ENCODE measurements around the gene KCTD3. TPM values are rescaled to one million over a fixed set of nuclear protein-coding genes. Genes with fewer than 3 reads are reported as not detected.

Gene KCTD3
- total RNA-seq, 1 donor from 2014 or later = 46.3 TPM

DNA sequence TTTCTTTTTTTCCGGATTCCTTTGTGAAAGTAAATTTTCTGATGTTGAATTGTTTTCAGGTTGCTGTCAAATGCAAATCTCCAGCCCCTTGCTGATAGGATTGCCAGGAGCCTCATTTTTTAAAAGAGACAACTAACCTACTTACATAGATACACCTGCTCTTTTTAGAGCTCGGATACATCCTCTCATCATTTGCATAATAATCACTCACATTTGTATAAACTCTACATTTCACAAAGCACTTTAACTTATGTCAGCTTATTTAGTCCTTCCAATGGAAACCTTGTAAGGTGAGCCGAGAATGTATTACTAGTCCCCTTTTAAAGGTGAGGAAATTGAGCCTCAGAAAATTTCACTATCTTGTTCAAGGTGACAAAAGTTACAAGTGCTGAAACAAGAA lies 84.8 kb downstream of the KCTD3 start:
- DNase-seq = no peak
- Mint-ChIP-seq H3K4me1 (ENCODE audit: low read depth, unreplicated experiment) (no peaks in the 10 kb centered on the region), H3K9me3 (ENCODE audit: unreplicated experiment) (no peaks in the 10 kb centered on the region), H3K27ac (ENCODE audit: unreplicated experiment) (no peak overlapping the region), H3K36me3 (ENCODE audit: unreplicated experiment) (no peaks in the 10 kb centered on the region), H3K4me3 (ENCODE audit: unreplicated experiment) (no peak overlapping the region), H3K27me3 (ENCODE audit: unreplicated experiment) (no peaks in the 10 kb centered on the region)
- no peak for TF ChIP-seq CTCF (IDR thresholded peaks at IDR 0.05; ENCODE audit: partially characterized antibody, unreplicated experiment)

DNA sequence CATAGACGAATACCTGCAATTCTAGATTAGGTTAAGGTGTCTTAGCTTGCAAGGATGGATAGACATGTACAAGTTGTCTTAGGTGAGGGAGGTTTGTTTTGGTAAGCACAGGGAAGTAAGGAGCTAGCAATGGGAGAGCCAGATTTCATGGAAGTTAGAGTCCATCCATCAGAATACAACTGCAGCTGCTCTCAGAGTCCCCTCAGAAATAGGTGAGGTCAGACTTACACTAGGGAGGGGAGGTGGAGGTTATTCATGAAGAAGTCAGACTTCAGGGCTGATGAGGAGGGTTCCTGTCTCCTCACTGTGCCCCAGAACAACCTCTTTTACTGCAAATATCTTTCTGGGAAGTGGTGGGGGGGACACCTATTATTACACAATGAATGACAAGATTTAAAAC lies 85.3 kb downstream of the KCTD3 start:
- Mint-ChIP-seq H3K4me1 (ENCODE audit: low read depth, unreplicated experiment) (no peaks in the 10 kb centered on the region), H3K4me3 (ENCODE audit: unreplicated experiment) (no peak overlapping the region), H3K27ac (ENCODE audit: unreplicated experiment) (no peak overlapping the region), H3K27me3 (ENCODE audit: unreplicated experiment) (no peaks in the 10 kb centered on the region), H3K9me3 (ENCODE audit: unreplicated experiment) (no peaks in the 10 kb centered on the region), H3K36me3 (ENCODE audit: unreplicated experiment) (no peaks in the 10 kb centered on the region)
- no peak for DNase-seq
- TF ChIP-seq CTCF (IDR thresholded peaks at IDR 0.05; ENCODE audit: partially characterized antibody, unreplicated experiment) = no peak

DNA sequence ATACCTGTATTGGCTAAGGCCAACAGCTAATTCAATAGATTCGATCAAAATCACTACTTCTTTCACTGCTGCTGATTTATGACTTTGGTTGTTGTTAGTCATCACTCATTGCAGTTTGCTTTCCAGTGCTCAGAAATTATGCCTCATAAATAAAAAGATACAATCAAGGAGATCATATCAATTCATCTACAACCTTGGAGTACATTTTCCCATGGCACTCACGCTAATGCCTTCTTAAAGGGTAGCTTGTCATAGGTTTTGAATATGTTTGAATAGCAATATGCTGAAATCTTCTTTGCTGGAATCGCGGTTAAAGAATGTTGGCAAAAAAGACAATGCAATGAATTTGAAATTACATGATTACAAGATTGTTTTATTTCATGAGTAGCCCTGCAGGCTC lies 89.9 kb downstream of the KCTD3 start:
- Mint-ChIP-seq H3K9me3 (ENCODE audit: unreplicated experiment) (no peaks in the 10 kb centered on the region), H3K4me1 (ENCODE audit: low read depth, unreplicated experiment) (peaks cover 5% of the 10 kb centered on the region), H3K36me3 (ENCODE audit: unreplicated experiment) (no peaks in the 10 kb centered on the region), H3K4me3 (ENCODE audit: unreplicated experiment) (no peak overlapping the region), H3K27ac (ENCODE audit: unreplicated experiment) (no peak overlapping the region), H3K27me3 (ENCODE audit: unreplicated experiment) (no peaks in the 10 kb centered on the region)
- DNase-seq = no peak
- no peak for TF ChIP-seq CTCF (IDR thresholded peaks at IDR 0.05; ENCODE audit: partially characterized antibody, unreplicated experiment)

- Mint-ChIP-seq H3K9me3 (ENCODE audit: unreplicated experiment) (no peaks in the 10 kb centered on the region), H3K27me3 (ENCODE audit: unreplicated experiment) (no peaks in the 10 kb centered on the region), H3K4me3 (ENCODE audit: unreplicated experiment) (no peak overlapping the region), H3K4me1 (ENCODE audit: low read depth, unreplicated experiment) (peaks cover 6% of the 10 kb centered on the region), H3K36me3 (ENCODE audit: unreplicated experiment) (no peaks in the 10 kb centered on the region), H3K27ac (ENCODE audit: unreplicated experiment) (no peak overlapping the region)
- TF ChIP-seq CTCF (IDR thresholded peaks at IDR 0.05; ENCODE audit: partially characterized antibody, unreplicated experiment) = no peak
- DNase-seq = no peak
Measured at GRCh38 chr1:215660259-215660658, 93.2 kb downstream of the KCTD3 start.

DNA sequence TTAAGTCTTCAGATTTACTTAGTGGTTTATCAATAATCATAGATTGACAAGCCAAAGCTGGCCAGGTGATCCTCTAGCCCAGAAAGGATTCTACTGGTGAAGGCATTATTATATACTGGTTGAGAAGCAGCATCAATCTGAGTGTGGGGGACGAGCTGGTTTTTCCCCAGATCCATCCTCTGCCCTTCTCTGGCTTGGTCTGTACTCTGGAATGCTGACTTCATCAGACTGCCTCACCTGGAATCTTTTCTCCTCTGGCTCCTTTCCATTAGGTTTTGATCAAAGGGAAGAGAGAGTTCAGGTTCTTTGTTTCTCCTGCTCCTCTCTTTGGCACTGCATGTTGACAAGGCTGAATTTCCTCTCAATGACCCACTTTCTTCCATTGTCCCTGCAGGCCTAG lies 93.9 kb downstream of the KCTD3 start:
- H3K36me3 Mint-ChIP-seq (ENCODE audit: unreplicated experiment) = no peaks in the 10 kb centered on the region
- no peak for TF ChIP-seq CTCF (IDR thresholded peaks at IDR 0.05; ENCODE audit: partially characterized antibody, unreplicated experiment)
- H3K27ac Mint-ChIP-seq (ENCODE audit: unreplicated experiment) = no peak overlapping the region
- peaks cover 6% of the 10 kb centered on the region for H3K4me1 Mint-ChIP-seq (ENCODE audit: low read depth, unreplicated experiment)
- DNase-seq = no peak
- no peaks in the 10 kb centered on the region for H3K9me3 Mint-ChIP-seq (ENCODE audit: unreplicated experiment)
- no peaks in the 10 kb centered on the region for H3K27me3 Mint-ChIP-seq (ENCODE audit: unreplicated experiment)
- H3K4me3 Mint-ChIP-seq (ENCODE audit: unreplicated experiment) = no peak overlapping the region
